Esophagus squamous epithelium (tissue), 4 donors: ENCODE data around the gene IWS1.

Experiments
- CTCF ChIP-seq, 6 experiments: fragments of 450-650 bp in 4 of 6; fragments of 200-600 bp in 2 of 6; sonication (generic) in 2 of 6; IDR thresholded peaks; one replicate each; pipeline ENCODE4 v1.5.1; 2016 to 2019; ENCODE audit warnings: antibody characterized with exemption in 6 of 6, mild to moderate bottlenecking in 4 of 6, moderate library complexity in 4 of 6
- POLR2A ChIP-seq, 4 donors: fragments of 450-650 bp; IDR thresholded peaks; one replicate each; pipeline ENCODE4 v1.6.1; 2017; ENCODE audit warnings: antibody characterized with exemption in 4 of 4, mild to moderate bottlenecking in 4 of 4, moderate library complexity in 3 of 4

GRCh38 chr2:127455566-127456493 is 70.5 kb downstream of the IWS1 start:
- TF ChIP-seq CTCF (IDR thresholded peaks at IDR 0.05) (no peak), POLR2A (IDR thresholded peaks at IDR 0.05) (no peak)
